ENCODE data around the gene CUZD1. TPM values are rescaled to one million over a fixed set of nuclear protein-coding genes. Genes with fewer than 3 reads are reported as not detected.

Gene CUZD1
- total and polyA plus RNA-seq, 2 of the 13 experiments (the other 11 are each of a cell fraction or from before 2014, with no cell fraction given): 0.22 to 0.29 TPM

DNA sequence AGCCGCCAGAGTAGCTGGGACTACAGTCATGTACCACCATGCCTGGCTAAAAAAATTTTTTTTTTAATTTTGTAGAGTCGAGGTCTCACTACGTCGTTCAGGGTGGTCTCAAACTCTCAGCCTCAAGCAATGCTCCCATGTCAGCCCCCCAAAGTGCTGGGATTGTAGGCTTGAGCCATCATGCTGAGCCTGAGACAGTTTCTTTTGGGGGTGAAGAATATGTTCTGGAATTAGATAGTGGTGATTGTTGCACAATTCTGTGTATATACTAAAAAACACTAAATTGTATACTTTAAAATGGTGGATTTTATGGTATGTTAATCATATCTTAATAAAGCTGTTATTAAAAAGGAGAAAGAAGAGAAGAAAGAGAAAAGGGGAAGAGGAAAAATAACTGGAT lies 1.5 kb downstream of the CUZD1 start:
- TF ChIP-seq ZBTB43 (CRISPR knock-in tag; conservative IDR thresholded peaks at IDR 0.05) (no peak), MAZ (IDR thresholded peaks at IDR 0.05; ENCODE audit: borderline replicate concordance, low read depth, low read length) (no peak), MAZ (CRISPR knock-in tag; IDR thresholded peaks at IDR 0.05; ENCODE audit: low read depth) (no peak), FOXA1 (IDR thresholded peaks at IDR 0.05) (no peak), FOXA1 (CRISPR knock-in tag; IDR thresholded peaks at IDR 0.05) (no peak), ZBTB10 (CRISPR knock-in tag; IDR thresholded peaks at IDR 0.05; ENCODE audit: borderline replicate concordance) (no peak), MXI1 (IDR thresholded peaks at IDR 0.05; ENCODE audit: borderline replicate concordance, low read depth, low read length) (no peak), SIX1 (CRISPR knock-in tag; IDR thresholded peaks at IDR 0.05; ENCODE audit: borderline replicate concordance) (no peak), SKI (IDR thresholded peaks at IDR 0.05; ENCODE audit: partially characterized antibody) (no peak)
- TF ChIP-seq, protein P1, sequence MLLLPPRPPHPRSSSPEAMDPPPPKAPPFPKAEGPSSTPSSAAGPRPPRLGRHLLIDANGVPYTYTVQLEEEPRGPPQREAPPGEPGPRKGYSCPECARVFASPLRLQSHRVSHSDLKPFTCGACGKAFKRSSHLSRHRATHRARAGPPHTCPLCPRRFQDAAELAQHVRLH (CRISPR knock-in tag; IDR thresholded peaks at IDR 0.05; ENCODE audit: borderline replicate concordance, low read depth): no peak
- H3K79me2 ChIP-seq (ENCODE audit: insufficient read depth, low read length): no peaks in the 10 kb centered on the region
- ChIA-PET POLR2A (no interaction called here), CTCF (ENCODE audit: low intra/inter-chr PET ratio, low total read pairs) (no interaction called here)
- in situ Hi-C loops (cut with HindIII; ENCODE audit: extremely low pct_ligation_motif_present, low pct_unique_long_range_greater_than_20kb) (no loop called here), intact Hi-C loops (cut with micrococcal nuclease; ENCODE audit: unreplicated experiment) (no loop called here)
- H3K4me1 ChIP-seq (ENCODE audit: insufficient read depth, low read length): no peaks in the 10 kb centered on the region
- H3K36me3 ChIP-seq (replicated peaks in 1 of 2; ENCODE audit: control insufficient read depth in 1 of 2, insufficient read depth in 2 of 2, low read length in 2 of 2): 0 out of 5 replicates have a peak, but pooled peaks cover 0 to under 1% of the 10 kb centered on the region in 2 experiments
- 57% methylated on average over 4 of the region's 4 CpGs for WGBS (ENCODE audit: low lambda C conversion rate)
- H3K9ac ChIP-seq (ENCODE audit: insufficient read depth, low read depth, low read length): no peak overlapping the region
- H3K9me3 ChIP-seq (ENCODE audit: low read length): no peaks in the 10 kb centered on the region
- H4K20me1 ChIP-seq (ENCODE audit: insufficient read depth, low read length): no peaks in the 10 kb centered on the region
- no peak overlapping the region for H3K4me2 ChIP-seq (ENCODE audit: low read depth, low read length)
- H3K27ac ChIP-seq (ENCODE audit: extremely low read length, insufficient read depth, low read length): no peak overlapping the region
- DNase-seq (ENCODE audit: low spot score) (no peak), FAIRE-seq (no peak), ATAC-seq (no peak)
- no peak overlapping the region for H2AFZ ChIP-seq (ENCODE audit: low read length)
- no peak overlapping the region for H3K4me3 ChIP-seq (replicated peaks in 1 of 3; ENCODE audit: insufficient read depth in 1 of 3, low read depth in 2 of 3, low read length in 3 of 3)
- BruUV-seq (replicated peaks): no TSS peak
- no peaks in the 10 kb centered on the region for H3K27me3 ChIP-seq (ENCODE audit: control insufficient read depth in 1 of 2, insufficient read depth in 2 of 2, low read length in 2 of 2)
